HG02981 (cell line): Measurements from ENCODE around the gene AXL.
"Not testable (repeated sequence)": the region's sequence is repeated elsewhere in the genome, so short reads cannot be mapped to it uniquely, and the experiment has no call there.

Experiments
- ATAC-seq: cut with Tn5 transposase; IDR thresholded peaks from one replicate; pipeline ENCODE4 v1.9.1; 2021; ENCODE audit warnings: mild to moderate bottlenecking, moderate library complexity; ENCODE audit not compliant: unreplicated experiment

The AXL gene

GRCh38 chr19:41206456-41206855, 12.6 kb upstream of the AXL start:
- no peak for ATAC-seq

DNA sequence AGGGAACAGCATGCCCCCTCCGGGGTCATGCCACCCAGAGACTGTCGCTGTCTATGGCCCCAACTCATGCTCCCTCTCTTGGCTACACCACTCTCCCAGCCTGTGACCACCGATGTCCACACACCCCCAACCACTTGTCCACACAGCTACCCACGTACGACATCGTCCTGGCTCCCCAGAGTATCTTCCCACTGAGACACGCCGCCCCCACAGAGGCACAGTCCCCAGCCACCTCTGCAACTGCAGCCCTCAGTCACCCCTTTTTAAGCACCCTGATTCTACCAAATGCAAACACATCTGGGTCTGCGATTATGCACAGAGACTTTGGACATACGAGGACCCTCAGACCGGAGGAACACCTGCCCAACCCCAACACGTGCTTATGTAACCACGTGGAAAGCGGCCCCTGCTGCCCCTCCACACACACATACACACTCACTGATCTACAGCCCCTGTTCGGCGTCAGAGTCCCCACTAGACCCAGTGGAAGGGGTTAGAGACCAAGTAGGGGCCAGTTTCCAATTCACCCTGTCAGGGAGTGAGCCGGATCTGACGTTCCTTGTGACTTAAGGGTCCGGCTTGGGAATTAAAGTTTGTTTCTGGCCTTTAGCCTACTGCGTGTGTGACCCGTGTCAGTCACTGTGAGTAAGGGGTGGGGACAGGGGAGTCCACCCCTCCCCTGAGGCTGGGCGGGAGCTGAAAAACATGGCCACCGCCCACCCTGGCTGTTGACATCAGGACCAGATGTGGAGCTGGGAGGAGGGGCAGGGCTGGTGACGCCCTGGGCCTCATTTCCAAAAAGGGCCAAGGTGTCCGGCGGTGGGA, 11.9 kb upstream of the AXL start:
- no peak for ATAC-seq

DNA sequence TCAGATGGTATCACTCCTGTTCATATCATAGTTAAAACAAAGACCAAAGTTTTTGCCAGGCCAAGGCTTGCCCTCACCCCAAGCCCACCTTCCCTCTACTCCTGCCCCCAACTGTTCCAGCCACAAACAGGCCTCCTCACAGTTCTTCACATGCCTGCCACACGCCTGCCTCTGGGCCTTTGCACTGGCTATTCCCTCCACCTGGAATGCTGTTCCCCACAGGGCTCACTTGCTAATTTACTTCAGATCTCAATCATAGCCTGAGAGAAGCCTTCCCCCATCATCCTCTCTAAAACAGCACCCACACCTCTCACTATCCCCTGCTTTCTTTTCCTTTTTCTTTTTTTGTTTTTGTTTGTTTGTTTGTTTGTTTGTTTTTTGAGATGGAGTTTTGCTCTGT, 4.9 kb upstream of the AXL start:
- ATAC-seq: no peak

DNA sequence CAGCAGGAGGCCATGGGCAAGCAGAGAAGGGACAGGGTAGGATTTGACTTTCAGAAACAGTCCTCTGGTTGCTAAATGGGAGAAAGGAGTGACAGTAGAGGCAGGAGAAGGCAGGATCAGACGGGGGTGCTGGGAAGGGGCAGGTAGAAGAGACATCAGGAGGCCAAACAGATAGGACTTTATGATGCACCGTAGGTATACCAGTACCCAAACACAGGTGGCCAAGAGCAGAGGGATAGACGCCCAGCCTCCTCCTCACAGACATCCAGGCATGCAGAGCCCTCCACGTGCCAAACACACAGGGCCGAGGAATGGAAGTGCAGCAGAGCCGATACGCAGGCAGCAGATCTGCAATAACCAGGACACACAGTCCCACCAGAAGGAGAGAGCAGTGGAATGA, 1.3 kb upstream of the AXL start:
- ATAC-seq: no peak

DNA sequence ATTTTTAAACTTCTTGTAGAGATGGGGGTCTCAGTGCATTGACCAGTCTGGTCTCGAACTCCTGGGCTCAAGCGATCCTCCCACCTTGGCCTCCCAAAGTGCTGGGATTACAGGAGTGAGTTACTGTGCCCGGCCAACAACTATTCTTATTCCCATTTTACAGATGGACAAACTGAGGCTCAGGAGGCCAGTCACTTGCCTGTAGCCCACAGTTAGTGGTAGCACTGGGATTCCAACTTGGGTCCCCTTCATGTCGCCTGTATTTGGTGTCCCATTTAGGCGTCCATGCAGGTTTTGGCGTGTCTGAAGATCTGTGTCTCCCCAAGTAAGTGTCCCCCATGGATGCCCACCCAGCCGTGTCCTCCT, 791 bp upstream of the AXL start:
- ATAC-seq: no peak

DNA sequence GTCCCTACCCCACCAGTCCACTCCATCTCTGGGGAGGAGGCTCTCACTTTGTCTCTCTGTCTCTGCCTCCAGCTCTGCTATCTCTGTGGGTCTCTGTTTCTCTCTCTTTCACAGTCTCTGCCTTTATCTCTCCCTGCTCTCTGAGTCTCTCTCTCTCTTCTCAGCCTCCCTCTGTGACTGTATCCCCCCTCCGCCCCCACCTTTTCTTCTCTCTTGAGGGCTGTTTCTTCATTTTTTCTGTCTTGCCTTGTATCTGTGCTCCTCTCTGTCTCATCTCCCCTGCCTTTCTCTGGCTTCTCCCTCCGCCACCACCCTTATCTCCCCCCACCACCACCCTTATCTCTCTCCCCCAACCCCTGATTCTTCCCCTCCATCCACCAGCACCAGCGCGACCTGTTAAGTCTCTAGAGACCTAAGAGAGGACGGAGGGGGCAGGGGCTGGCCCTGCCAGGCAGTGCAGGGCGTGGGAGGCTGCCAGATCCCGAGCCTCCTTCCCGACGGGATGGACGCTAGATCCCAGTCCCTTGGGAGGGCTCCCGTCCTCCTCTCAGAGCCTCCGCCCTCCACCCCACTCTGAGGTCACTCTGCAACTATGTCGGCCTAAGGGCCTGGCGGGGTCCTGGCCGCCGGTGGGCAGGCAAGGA, 1.0 kb downstream of the AXL start:
- no peak for ATAC-seq

DNA sequence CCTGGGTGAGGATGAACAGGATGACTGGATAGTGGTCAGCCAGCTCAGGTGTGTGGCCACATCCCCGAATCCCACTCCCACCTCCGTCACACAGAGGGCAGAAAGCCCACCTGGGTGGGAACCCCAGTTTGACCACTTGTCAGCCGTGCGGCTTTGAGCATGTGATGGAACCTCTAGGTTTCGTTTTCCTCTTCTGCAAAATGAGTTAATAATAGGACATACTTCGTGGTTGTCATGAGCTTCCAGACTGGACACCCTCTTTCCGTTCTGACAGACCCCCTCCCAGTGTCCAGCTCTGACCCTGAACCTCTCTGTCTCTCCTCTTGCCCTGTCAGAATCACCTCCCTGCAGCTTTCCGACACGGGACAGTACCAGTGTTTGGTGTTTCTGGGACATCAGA, 1.8 kb downstream of the AXL start:
- no peak for ATAC-seq

GRCh38 chr19:41221514-41222205, 2.6 kb downstream of the AXL start:
- no peak for ATAC-seq

GRCh38 chr19:41222240-41222639, 3.2 kb downstream of the AXL start:
- ATAC-seq: no peak

DNA sequence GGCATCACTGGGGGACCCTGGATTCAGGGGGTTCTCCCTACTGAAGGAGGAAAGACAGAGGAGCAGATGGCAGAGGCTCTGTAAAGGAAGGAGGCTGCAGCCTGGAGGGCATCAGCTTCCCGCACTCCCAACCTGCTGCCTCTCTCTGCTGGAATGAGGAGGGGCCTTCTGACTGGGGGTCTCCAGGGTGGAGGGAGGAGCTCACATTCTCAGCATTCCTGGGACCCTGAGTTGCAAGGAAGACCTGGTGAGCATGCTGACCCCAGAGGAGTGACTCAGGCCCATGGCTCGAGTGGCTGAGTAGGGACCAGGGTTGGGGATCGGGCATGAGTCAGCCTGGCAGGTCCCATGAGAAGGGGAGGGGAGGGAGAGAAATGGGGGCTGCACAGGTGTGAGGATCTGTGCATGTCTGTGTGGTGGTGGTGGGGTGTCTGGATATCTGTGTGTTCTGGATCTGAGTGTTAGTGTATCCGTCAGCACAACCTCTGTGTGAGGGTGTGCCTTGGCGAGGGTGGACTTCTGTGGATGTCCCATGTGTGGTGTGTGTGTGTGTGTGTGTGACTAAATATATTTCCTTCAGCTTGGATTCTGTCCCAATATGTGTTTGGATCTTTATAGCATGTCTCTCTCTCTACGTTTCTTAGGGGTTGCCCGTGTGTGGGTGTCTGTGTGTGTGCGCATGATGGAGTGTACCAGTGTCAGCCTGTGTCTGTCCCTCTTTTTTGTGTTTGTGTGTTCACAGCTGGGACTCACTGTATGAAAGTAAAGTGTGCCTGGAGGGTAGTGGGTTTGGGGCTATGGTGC, 4.6 kb downstream of the AXL start:
- ATAC-seq: no peak

DNA sequence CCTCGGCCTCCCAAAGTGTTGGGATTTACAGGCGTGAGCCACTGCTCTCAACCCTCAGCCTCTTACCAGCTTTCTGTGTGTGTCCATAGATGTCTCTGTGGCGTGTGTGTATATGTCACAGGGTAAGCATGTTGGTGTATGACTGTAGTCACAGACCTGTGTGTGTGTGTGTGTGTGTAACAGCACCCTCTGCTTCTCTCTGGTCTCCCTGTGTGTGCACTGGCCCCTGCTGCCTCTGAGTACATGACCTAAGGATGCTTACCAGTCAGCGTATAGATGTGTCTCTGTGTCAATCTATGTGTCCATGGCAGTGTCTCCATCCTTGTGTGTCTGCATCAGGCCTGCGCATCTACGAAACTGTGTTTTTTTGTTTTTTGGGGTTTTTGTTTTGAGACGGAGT, 5.6 kb downstream of the AXL start:
- ATAC-seq: no peak

- no peak for ATAC-seq
Measured at GRCh38 chr19:41225238-41226052, 6.4 kb downstream of the AXL start.

- ATAC-seq: no peak
Measured at GRCh38 chr19:41226053-41226873, 7.2 kb downstream of the AXL start.

DNA sequence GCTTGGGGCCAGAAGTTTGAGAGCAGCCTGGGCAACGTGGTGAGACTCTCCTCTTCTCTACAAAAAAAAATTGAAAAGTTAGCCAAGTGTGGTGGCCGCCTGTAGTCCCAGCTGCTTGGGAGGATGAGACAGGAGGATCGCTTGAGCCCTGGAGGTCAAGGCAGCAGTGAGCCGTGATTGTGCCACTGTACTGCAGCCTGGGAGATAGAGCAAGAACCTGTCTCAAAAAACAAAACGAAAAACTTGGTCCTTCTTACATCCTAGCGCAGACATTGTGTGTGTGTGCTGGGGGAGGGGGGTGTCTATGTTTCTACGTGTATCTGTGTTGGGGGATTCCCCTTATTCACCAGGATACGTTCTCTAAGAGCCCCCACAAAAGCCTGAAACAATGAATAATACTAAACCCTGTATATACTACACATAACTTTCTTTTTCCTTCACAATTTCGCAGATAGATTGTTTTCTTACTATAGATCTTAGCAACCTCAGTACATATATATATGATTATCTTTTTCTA, 7.9 kb downstream of the AXL start:
- ATAC-seq: no peak

- ATAC-seq: no peak
Measured at GRCh38 chr19:41228486-41228885, 9.5 kb downstream of the AXL start.

- not testable (repeated sequence) for ATAC-seq
Measured at GRCh38 chr19:41229338-41229737, 10.3 kb downstream of the AXL start.

DNA sequence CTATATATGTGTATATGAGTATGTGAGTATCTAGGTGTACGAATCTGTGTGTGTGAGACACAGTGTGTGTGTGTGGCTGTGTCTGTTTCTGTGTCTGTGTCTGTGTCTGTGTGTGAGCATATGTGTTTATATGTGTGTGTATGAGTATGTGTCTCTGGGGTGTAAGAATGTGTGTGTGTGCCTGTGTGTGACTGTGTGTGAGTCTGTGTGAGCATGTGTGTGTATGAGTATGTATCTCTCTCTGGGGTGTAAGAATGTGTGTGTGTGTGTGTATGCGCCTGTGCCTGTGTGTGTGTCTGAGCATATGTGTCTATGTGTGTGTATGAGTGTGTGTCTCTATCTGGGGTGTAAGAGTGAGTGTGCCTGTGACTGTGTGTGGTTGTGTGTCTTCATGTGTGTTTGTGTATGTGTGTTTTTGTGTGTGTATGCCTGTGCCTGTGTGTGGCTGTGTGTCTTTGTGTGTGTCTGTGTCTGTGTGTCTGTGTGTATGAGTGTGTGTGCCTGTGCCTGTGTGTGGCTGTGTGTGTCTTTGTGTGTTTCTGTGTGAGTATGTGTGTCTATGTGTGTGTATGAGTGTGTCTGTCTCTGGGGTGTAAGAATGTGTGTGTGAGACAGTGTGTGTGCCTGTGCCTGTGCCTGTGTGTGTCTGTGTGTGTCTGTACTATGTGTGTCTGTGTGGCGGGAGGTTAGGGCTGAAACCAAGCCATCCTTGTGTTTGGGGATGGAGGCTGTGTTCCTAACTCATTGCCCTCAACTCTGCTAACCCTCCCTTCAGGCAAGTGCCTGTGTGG, 11.2 kb downstream of the AXL start:
- no peak for ATAC-seq

- ATAC-seq: no peak
Measured at GRCh38 chr19:41232686-41233085, 13.7 kb downstream of the AXL start.
